Measurements from ENCODE around the gene SEPTIN11.
A peak's percentile ranks its signal among the peaks of the same experiment; 100 is the strongest.

Gene SEPTIN11

DNA sequence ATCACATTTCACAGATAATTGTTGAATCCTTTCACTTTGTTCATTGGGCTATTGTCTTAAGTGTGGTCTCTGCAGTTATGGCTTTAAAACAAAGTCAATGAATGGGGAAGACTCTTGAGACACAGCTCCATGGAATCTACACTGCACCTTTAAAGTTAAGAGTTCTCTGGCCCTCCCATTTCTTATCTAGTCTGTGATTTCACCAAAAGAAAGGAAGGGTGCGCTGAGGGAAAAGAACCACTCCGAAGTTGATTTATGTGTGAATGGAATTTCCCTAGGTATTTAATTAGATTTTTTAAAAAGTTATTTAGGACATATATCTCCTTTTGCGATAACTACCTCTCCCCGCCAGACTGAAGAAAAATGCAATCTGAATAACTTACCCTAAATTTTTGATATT is 2.5 kb downstream of the SEPTIN11 start:
- H3K9ac ChIP-seq (ENCODE audit: low read depth in 1 of 2, low read length in 2 of 2), result no peak overlapping the region
- H3K36me3 ChIP-seq (ENCODE audit: control insufficient read depth in 1 of 2, insufficient read depth in 2 of 2, low read length in 2 of 2), result no peaks in the 10 kb centered on the region
- H3K9me3 ChIP-seq (ENCODE audit: control insufficient read depth in 1 of 2, low read length in 2 of 2), result no peaks in the 10 kb centered on the region
- H3K27ac ChIP-seq (ENCODE audit: low read depth, low read length), result no peak overlapping the region
- no peaks in the 10 kb centered on the region for H3K27me3 ChIP-seq (ENCODE audit: control insufficient read depth in 1 of 2, insufficient read depth in 2 of 2, low read length in 2 of 2)
- H3K4me1 ChIP-seq (ENCODE audit: control insufficient read depth in 1 of 2, insufficient read depth in 2 of 2, low read length in 2 of 2), result peaks cover 18 to 20% of the 10 kb centered on the region in 2 donors
- no peak overlapping the region for H3K4me3 ChIP-seq (ENCODE audit: low read depth in 1 of 2, low read length in 2 of 2)

GRCh38 chr4:76952656-76953582 is 3.4 kb downstream of the SEPTIN11 start:
- Histone ChIP-seq H3K4me3 (ENCODE audit: low read depth in 1 of 2, low read length in 2 of 2) (no peak overlapping the region), H3K27ac (ENCODE audit: low read depth, low read length) (no peak overlapping the region), H3K27me3 (ENCODE audit: control insufficient read depth in 1 of 2, insufficient read depth in 2 of 2, low read length in 2 of 2) (no peaks in the 10 kb centered on the region), H3K9ac (ENCODE audit: low read depth in 1 of 2, low read length in 2 of 2) (no peak overlapping the region), H3K9me3 (ENCODE audit: control insufficient read depth in 1 of 2, low read length in 2 of 2) (no peaks in the 10 kb centered on the region), H3K36me3 (ENCODE audit: control insufficient read depth in 1 of 2, insufficient read depth in 2 of 2, low read length in 2 of 2) (no peaks in the 10 kb centered on the region), H3K4me1 (ENCODE audit: control insufficient read depth in 1 of 2, insufficient read depth in 2 of 2, low read length in 2 of 2) (peaks cover 23 to 26% of the 10 kb centered on the region in 2 donors)

GRCh38 chr4:76953956-76954355 is 4.4 kb downstream of the SEPTIN11 start:
- Histone ChIP-seq H3K4me1 (ENCODE audit: control insufficient read depth in 1 of 2, insufficient read depth in 2 of 2, low read length in 2 of 2) (peaks cover 15 to 29% of the 10 kb centered on the region in 2 donors), H3K9me3 (ENCODE audit: control insufficient read depth in 1 of 2, low read length in 2 of 2) (no peaks in the 10 kb centered on the region), H3K36me3 (ENCODE audit: control insufficient read depth in 1 of 2, insufficient read depth in 2 of 2, low read length in 2 of 2) (no peaks in the 10 kb centered on the region), H3K4me3 (ENCODE audit: low read depth in 1 of 2, low read length in 2 of 2) (no peak overlapping the region), H3K9ac (ENCODE audit: low read depth in 1 of 2, low read length in 2 of 2) (no peak overlapping the region), H3K27me3 (ENCODE audit: control insufficient read depth in 1 of 2, insufficient read depth in 2 of 2, low read length in 2 of 2) (no peaks in the 10 kb centered on the region), H3K27ac (ENCODE audit: low read depth, low read length) (no peak overlapping the region)

GRCh38 chr4:76954489-76954888 is 4.9 kb downstream of the SEPTIN11 start:
- H3K36me3 ChIP-seq (ENCODE audit: control insufficient read depth in 1 of 2, insufficient read depth in 2 of 2, low read length in 2 of 2), result no peaks in the 10 kb centered on the region
- no peaks in the 10 kb centered on the region for H3K9me3 ChIP-seq (ENCODE audit: control insufficient read depth in 1 of 2, low read length in 2 of 2)
- no peak overlapping the region for H3K27ac ChIP-seq (ENCODE audit: low read depth, low read length)
- no peaks in the 10 kb centered on the region for H3K27me3 ChIP-seq (ENCODE audit: control insufficient read depth in 1 of 2, insufficient read depth in 2 of 2, low read length in 2 of 2)
- peaks cover 15 to 31% of the 10 kb centered on the region in 2 donors for H3K4me1 ChIP-seq (ENCODE audit: control insufficient read depth in 1 of 2, insufficient read depth in 2 of 2, low read length in 2 of 2)
- no peak overlapping the region for H3K4me3 ChIP-seq (ENCODE audit: low read depth in 1 of 2, low read length in 2 of 2)
- no peak overlapping the region for H3K9ac ChIP-seq (ENCODE audit: low read depth in 1 of 2, low read length in 2 of 2)

- Histone ChIP-seq H3K9ac (ENCODE audit: low read depth in 1 of 2, low read length in 2 of 2) (no peak overlapping the region), H3K27ac (ENCODE audit: low read depth, low read length) (no peak overlapping the region), H3K9me3 (ENCODE audit: control insufficient read depth in 1 of 2, low read length in 2 of 2) (no peaks in the 10 kb centered on the region), H3K27me3 (ENCODE audit: control insufficient read depth in 1 of 2, insufficient read depth in 2 of 2, low read length in 2 of 2) (no peaks in the 10 kb centered on the region), H3K4me3 (ENCODE audit: low read depth in 1 of 2, low read length in 2 of 2) (no peak overlapping the region), H3K36me3 (ENCODE audit: control insufficient read depth in 1 of 2, insufficient read depth in 2 of 2, low read length in 2 of 2) (no peaks in the 10 kb centered on the region), H3K4me1 (ENCODE audit: control insufficient read depth in 1 of 2, insufficient read depth in 2 of 2, low read length in 2 of 2) (peaks cover 18 to 36% of the 10 kb centered on the region in 2 donors)
These were observed 5.6 kb downstream of the SEPTIN11 start for GRCh38 chr4:76955182-76955581.

DNA sequence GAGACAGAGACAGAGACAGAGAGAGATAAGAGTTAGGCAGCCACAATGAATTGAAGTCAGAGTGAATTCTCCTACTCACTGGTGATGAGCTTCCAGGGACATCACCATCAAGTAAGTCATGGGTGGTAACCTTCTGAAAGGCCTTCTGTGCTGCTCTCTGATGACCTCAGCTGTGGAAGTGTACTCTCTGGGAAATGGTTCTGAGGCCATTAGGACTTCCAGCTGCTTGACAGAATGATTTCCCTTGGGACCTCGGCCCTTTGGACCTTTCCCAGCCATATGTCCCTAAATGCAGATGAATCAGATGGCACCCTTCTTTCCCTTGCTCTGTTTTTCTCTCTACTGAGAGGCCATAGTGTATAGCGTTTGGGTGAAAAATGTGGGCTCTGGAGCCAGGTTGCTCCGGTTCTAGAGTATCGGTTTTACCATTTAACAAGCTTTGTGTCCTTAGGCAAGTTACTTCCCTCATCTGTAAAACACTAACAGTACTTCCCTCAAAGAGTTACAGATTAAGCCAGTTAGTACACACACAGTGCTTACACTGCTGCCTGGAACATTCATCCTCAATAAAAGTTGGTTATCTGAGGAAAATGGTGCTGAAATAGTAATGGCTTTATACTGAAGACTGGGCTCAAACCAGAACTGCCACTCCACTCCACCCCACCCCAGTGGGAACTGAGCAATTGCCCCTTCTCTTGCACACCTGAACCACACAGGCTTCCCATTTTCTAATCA is 7.6 kb downstream of the SEPTIN11 start:
- H3K4me1 ChIP-seq (ENCODE audit: control insufficient read depth in 1 of 2, insufficient read depth in 2 of 2, low read length in 2 of 2), result peaks cover 16 to 38% of the 10 kb centered on the region in 2 donors
- no peaks in the 10 kb centered on the region for H3K27me3 ChIP-seq (ENCODE audit: control insufficient read depth in 1 of 2, insufficient read depth in 2 of 2, low read length in 2 of 2)
- no peaks in the 10 kb centered on the region for H3K36me3 ChIP-seq (ENCODE audit: control insufficient read depth in 1 of 2, insufficient read depth in 2 of 2, low read length in 2 of 2)
- no peak overlapping the region for H3K27ac ChIP-seq (ENCODE audit: low read depth, low read length)
- peak overlapping the region in 1 of 2 donors; percentile 13 for H3K4me3 ChIP-seq (ENCODE audit: low read depth in 1 of 2, low read length in 2 of 2)
- no peaks in the 10 kb centered on the region for H3K9me3 ChIP-seq (ENCODE audit: control insufficient read depth in 1 of 2, low read length in 2 of 2)
- no peak overlapping the region for H3K9ac ChIP-seq (ENCODE audit: low read depth in 1 of 2, low read length in 2 of 2)

DNA sequence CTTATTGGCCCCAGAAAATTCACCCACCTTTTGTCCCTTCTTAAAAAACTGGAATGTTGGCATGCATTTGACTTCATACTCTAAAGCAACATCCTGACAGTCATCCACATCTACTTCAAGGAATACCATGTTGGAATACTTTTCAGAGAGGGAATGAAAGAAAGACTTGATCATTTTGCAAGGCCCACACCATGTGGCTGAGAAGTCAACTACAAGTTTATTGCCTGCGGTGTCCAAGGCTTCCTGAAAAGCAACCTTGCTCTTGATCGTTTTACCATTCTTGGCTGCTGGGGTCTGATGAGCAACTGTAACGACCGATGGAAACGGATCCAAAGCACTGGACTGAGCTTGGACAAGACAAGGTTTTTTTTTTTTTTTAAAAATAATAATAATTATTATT is 9.3 kb downstream of the SEPTIN11 start:
- Histone ChIP-seq H3K9me3 (ENCODE audit: control insufficient read depth in 1 of 2, low read length in 2 of 2) (no peaks in the 10 kb centered on the region), H3K9ac (ENCODE audit: low read depth in 1 of 2, low read length in 2 of 2) (no peak overlapping the region), H3K4me1 (ENCODE audit: control insufficient read depth in 1 of 2, insufficient read depth in 2 of 2, low read length in 2 of 2) (peaks cover 19 to 46% of the 10 kb centered on the region in 2 donors), H3K4me3 (ENCODE audit: low read depth in 1 of 2, low read length in 2 of 2) (no peak overlapping the region), H3K36me3 (ENCODE audit: control insufficient read depth in 1 of 2, insufficient read depth in 2 of 2, low read length in 2 of 2) (no peaks in the 10 kb centered on the region), H3K27ac (ENCODE audit: low read depth, low read length) (no peak overlapping the region), H3K27me3 (ENCODE audit: control insufficient read depth in 1 of 2, insufficient read depth in 2 of 2, low read length in 2 of 2) (no peaks in the 10 kb centered on the region)

- no peaks in the 10 kb centered on the region for H3K36me3 ChIP-seq (ENCODE audit: control insufficient read depth in 1 of 2, insufficient read depth in 2 of 2, low read length in 2 of 2)
- H3K27me3 ChIP-seq (ENCODE audit: control insufficient read depth in 1 of 2, insufficient read depth in 2 of 2, low read length in 2 of 2), result no peaks in the 10 kb centered on the region
- H3K9ac ChIP-seq (ENCODE audit: low read depth in 1 of 2, low read length in 2 of 2), result no peak overlapping the region
- H3K4me1 ChIP-seq (ENCODE audit: control insufficient read depth in 1 of 2, insufficient read depth in 2 of 2, low read length in 2 of 2), result peaks cover 19 to 46% of the 10 kb centered on the region in 2 donors
- no peaks in the 10 kb centered on the region for H3K9me3 ChIP-seq (ENCODE audit: control insufficient read depth in 1 of 2, low read length in 2 of 2)
- H3K4me3 ChIP-seq (ENCODE audit: low read depth in 1 of 2, low read length in 2 of 2), result no peak overlapping the region
- H3K27ac ChIP-seq (ENCODE audit: low read depth, low read length), result no peak overlapping the region
These were observed 10.5 kb downstream of the SEPTIN11 start for GRCh38 chr4:76960014-76960413.

- Histone ChIP-seq H3K9ac (ENCODE audit: low read depth in 1 of 2, low read length in 2 of 2) (no peak overlapping the region), H3K27ac (ENCODE audit: low read depth, low read length) (no peak overlapping the region), H3K9me3 (ENCODE audit: control insufficient read depth in 1 of 2, low read length in 2 of 2) (no peaks in the 10 kb centered on the region), H3K27me3 (ENCODE audit: control insufficient read depth in 1 of 2, insufficient read depth in 2 of 2, low read length in 2 of 2) (no peaks in the 10 kb centered on the region), H3K4me3 (ENCODE audit: low read depth in 1 of 2, low read length in 2 of 2) (no peak overlapping the region), H3K4me1 (ENCODE audit: control insufficient read depth in 1 of 2, insufficient read depth in 2 of 2, low read length in 2 of 2) (peaks cover 17 to 36% of the 10 kb centered on the region in 2 donors), H3K36me3 (ENCODE audit: control insufficient read depth in 1 of 2, insufficient read depth in 2 of 2, low read length in 2 of 2) (no peaks in the 10 kb centered on the region)
These were observed 13.0 kb downstream of the SEPTIN11 start for GRCh38 chr4:76962406-76963130.
